GM19467 (cell line): ENCODE results near the gene SLC6A13.
"Not testable (repeated sequence)": the region's sequence is repeated elsewhere in the genome, so short reads cannot be mapped to it uniquely, and the experiment has no call there.

Experiments
- ATAC-seq: cut with Tn5 transposase; IDR thresholded peaks from one replicate; pipeline ENCODE4 v1.9.1; 2021; ENCODE audit warnings: mild to moderate bottlenecking, moderate library complexity; ENCODE audit not compliant: unreplicated experiment

Gene SLC6A13

GRCh38 chr12:202081-202731 lies 60.4 kb downstream of the SLC6A13 start:
- ATAC-seq = no peak

GRCh38 chr12:201361-201760 lies 61.3 kb downstream of the SLC6A13 start:
- ATAC-seq = no peak

GRCh38 chr12:198705-199104 lies 63.9 kb downstream of the SLC6A13 start:
- ATAC-seq = no peak

GRCh38 chr12:197911-198695 lies 64.5 kb downstream of the SLC6A13 start:
- ATAC-seq = no peak

- ATAC-seq = no peak
Observed at GRCh38 chr12:197347-197746, 65.3 kb downstream of the SLC6A13 start.

GRCh38 chr12:196436-196835 lies 66.2 kb downstream of the SLC6A13 start:
- no peak for ATAC-seq

GRCh38 chr12:195951-196350 lies 66.7 kb downstream of the SLC6A13 start:
- ATAC-seq = no peak

GRCh38 chr12:195156-195555 lies 67.5 kb downstream of the SLC6A13 start:
- no peak for ATAC-seq

- ATAC-seq = no peak
Observed at GRCh38 chr12:194276-194675, 68.4 kb downstream of the SLC6A13 start.

GRCh38 chr12:193261-193660 lies 69.4 kb downstream of the SLC6A13 start:
- no peak for ATAC-seq

- no peak for ATAC-seq
Observed at GRCh38 chr12:191541-191940, 71.1 kb downstream of the SLC6A13 start.

GRCh38 chr12:190881-191280 lies 71.8 kb downstream of the SLC6A13 start:
- ATAC-seq = no peak

- ATAC-seq = no peak
Observed at GRCh38 chr12:189622-189962, 73.0 kb downstream of the SLC6A13 start.

GRCh38 chr12:188910-189621 lies 73.6 kb downstream of the SLC6A13 start:
- no peak for ATAC-seq

- ATAC-seq = not testable (repeated sequence)
Observed at GRCh38 chr12:187986-188909, 74.4 kb downstream of the SLC6A13 start.

- ATAC-seq = no peak
Observed at GRCh38 chr12:186006-186625, 76.5 kb downstream of the SLC6A13 start.

- ATAC-seq = no peak
Observed at GRCh38 chr12:185576-185955, 77.1 kb downstream of the SLC6A13 start.

- ATAC-seq = no peak
Observed at GRCh38 chr12:184811-185575, 77.6 kb downstream of the SLC6A13 start.

GRCh38 chr12:182381-182892 lies 80.2 kb downstream of the SLC6A13 start:
- ATAC-seq = no peak

- no peak for ATAC-seq
Observed at GRCh38 chr12:181921-182320, 80.7 kb downstream of the SLC6A13 start.
